Type B pancreatic cell (in vitro differentiated cells): ENCODE results near the gene RAPGEF6. TPM values are rescaled to one million over a fixed set of nuclear protein-coding genes. Genes with fewer than 3 reads are reported as not detected.

Source experiments
- DNase-seq: peaks from one replicate; pipeline ENCODE4 v3.0.0; 2021; ENCODE audit warnings: mixed read lengths; ENCODE audit not compliant: unreplicated experiment; ENCODE audit errors: extremely low spot score
- H3K27ac Mint-ChIP-seq: 2 replicates; pipeline ENCODE4 v1.8.0; 2021; ENCODE audit warnings: mild to moderate bottlenecking, mixed read lengths
- H3K27me3 Mint-ChIP-seq: 2 replicates; pipeline ENCODE4 v1.8.0; 2021; ENCODE audit warnings: mixed read lengths
- H3K36me3 Mint-ChIP-seq: 2 replicates; pipeline ENCODE4 v1.8.0; 2021; ENCODE audit warnings: mixed read lengths
- H3K4me1 Mint-ChIP-seq: one replicate; pipeline ENCODE4 v1.8.0; 2021; ENCODE audit warnings: mixed read lengths; ENCODE audit not compliant: unreplicated experiment
- H3K4me3 Mint-ChIP-seq: 2 replicates; pipeline ENCODE4 v1.8.0; 2021; ENCODE audit warnings: mild to moderate bottlenecking, mixed read lengths
- H3K9me3 Mint-ChIP-seq: 2 replicates; pipeline ENCODE4 v1.8.0; 2021; ENCODE audit warnings: mixed read lengths
- total RNA-seq: library from RNA; stranded (reverse); gene quantifications from 2 replicates; pipeline ENCODE4 v1.2.1, GENCODE V29; 2021; ENCODE audit warnings: low replicate concordance
- TF ChIP-seq, protein P1 (sequence below): fragments of 200-600 bp; sonication (generic); conservative IDR thresholded peaks from 2 replicates; pipeline ENCODE4 v1.5.0; 2021; ENCODE audit warnings: antibody characterized with exemption, mild to moderate bottlenecking

RAPGEF6 gene
- total RNA-seq, 1 donor from 2014 or later = 23.4 TPM

DNA sequence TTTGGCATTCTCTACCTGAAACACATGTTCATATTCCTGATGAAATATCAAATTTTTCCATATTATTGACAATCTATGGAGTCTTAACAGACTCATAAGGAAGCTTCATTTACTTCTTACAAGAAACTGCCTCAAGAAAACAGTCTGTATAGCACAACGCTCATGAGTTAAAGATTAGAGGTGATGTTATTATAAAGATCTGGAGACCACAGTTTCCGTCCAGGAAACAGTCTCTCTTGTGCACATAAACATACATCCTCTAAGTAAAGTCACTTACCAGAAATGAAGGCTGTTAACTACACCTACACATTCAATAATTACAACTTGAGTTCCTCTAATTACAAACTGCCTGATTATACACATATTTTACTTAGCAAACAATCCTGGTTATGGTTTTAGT is 86.9 kb downstream of the RAPGEF6 start:
- no peaks in the 10 kb centered on the region for H3K4me1 Mint-ChIP-seq

DNA sequence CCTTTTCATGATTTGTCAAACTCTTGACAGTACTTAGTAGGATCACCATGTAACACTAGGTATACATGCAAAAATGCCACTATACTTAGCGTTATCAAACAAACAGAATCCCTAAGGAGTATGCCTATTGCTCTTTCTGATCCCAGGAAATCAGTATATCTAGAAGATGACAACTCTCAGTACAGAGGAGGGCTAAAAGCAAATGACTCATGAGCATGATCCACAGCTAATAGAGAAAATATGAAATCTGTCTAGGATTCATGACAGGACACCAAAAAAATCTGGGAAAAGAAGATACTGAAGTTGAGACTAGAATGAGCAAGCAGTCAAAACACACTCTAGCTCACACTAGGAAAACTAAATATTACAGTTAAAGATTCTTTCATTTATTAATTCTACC is 89.2 kb downstream of the RAPGEF6 start:
- H3K4me3 Mint-ChIP-seq = no peak overlapping the region

More for the DNA sequence above, 86.9 kb downstream of the RAPGEF6 start:
- H3K36me3 Mint-ChIP-seq = peaks cover 11% of the 10 kb centered on the region
- TF ChIP-seq, protein P1, sequence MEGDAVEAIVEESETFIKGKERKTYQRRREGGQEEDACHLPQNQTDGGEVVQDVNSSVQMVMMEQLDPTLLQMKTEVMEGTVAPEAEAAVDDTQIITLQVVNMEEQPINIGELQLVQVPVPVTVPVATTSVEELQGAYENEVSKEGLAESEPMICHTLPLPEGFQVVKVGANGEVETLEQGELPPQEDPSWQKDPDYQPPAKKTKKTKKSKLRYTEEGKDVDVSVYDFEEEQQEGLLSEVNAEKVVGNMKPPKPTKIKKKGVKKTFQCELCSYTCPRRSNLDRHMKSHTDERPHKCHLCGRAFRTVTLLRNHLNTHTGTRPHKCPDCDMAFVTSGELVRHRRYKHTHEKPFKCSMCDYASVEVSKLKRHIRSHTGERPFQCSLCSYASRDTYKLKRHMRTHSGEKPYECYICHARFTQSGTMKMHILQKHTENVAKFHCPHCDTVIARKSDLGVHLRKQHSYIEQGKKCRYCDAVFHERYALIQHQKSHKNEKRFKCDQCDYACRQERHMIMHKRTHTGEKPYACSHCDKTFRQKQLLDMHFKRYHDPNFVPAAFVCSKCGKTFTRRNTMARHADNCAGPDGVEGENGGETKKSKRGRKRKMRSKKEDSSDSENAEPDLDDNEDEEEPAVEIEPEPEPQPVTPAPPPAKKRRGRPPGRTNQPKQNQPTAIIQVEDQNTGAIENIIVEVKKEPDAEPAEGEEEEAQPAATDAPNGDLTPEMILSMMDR = no peak
- no peak overlapping the region for H3K27ac Mint-ChIP-seq
- no peaks in the 10 kb centered on the region for H3K27me3 Mint-ChIP-seq
- DNase-seq = no peak
- H3K9me3 Mint-ChIP-seq = no peaks in the 10 kb centered on the region
- no peak overlapping the region for H3K4me3 Mint-ChIP-seq

DNA sequence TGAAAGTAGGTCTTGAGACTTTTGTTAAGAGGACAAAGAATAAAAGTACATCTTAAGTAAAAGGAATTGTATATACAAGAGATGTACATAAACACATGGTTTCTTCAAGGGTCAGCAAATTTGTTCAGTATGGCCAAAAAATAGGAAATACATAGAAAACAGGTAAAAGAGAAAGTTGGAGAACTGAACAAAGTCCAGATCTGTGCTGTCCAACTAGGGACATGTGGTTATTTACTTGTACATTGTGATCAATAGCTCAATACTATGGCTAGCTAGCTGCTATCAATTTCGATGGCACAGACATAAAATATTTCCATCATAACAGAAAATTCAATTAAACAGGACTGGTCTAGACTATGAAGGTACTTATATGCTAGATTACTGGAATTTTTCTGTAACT is 92.3 kb downstream of the RAPGEF6 start:
- Mint-ChIP-seq H3K4me1 (peaks cover 10% of the 10 kb centered on the region), H3K4me3 (no peak overlapping the region), H3K9me3 (no peaks in the 10 kb centered on the region), H3K27me3 (no peaks in the 10 kb centered on the region), H3K27ac (no peak overlapping the region), H3K36me3 (peaks cover 12% of the 10 kb centered on the region)
- no peak for DNase-seq
- TF ChIP-seq, protein P1 = no peak

More for the DNA sequence above, 89.2 kb downstream of the RAPGEF6 start:
- Mint-ChIP-seq H3K36me3 (peaks cover 12% of the 10 kb centered on the region), H3K27me3 (no peaks in the 10 kb centered on the region), H3K27ac (no peak overlapping the region), H3K4me1 (no peaks in the 10 kb centered on the region), H3K9me3 (no peaks in the 10 kb centered on the region)
- DNase-seq = no peak
- TF ChIP-seq, protein P1 = no peak

DNA sequence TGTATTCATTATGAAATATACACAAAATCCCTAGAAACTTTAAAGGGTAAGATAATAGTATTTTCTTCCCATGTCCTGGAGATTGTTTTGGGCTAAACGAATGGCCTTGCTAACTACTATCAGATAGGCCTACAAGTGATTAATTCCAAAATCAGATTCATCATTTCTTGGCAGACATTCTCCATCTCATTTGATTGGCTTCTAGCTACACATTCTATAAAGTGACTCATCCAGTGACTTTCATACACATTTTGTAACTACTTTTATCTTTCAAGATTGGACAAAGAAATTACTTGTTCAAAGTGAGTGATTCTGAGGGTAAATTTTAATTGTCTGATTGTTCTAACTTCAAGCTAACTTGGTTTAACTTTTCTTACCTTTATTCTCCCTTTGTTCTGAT is 93.3 kb downstream of the RAPGEF6 start:
- no peak overlapping the region for H3K4me3 Mint-ChIP-seq
- H3K27ac Mint-ChIP-seq = no peak overlapping the region
- H3K9me3 Mint-ChIP-seq = no peaks in the 10 kb centered on the region
- TF ChIP-seq, protein P1 = no peak
- H3K27me3 Mint-ChIP-seq = no peaks in the 10 kb centered on the region
- no peak for DNase-seq
- H3K36me3 Mint-ChIP-seq = peaks cover 12% of the 10 kb centered on the region
- peaks cover 10% of the 10 kb centered on the region for H3K4me1 Mint-ChIP-seq

DNA sequence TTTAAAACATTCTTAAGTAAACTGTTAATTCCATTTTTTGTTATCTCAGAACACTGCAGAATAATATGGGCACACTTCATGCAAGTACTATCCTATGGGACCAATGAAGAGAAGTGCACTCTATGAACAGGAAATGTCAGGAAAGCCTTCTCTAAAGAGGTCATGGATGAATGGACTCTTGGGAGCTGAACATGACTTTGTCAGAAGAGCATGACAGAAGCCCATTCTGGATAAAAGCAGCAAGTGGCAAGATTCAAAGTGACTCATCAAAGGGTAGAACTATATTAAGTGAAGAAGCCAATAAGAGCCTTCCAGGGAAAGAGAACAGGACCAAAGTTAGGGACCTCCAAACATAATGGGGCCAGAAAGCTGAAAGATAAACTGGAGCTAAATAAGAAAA is 94.0 kb downstream of the RAPGEF6 start:
- DNase-seq = no peak
- no peak overlapping the region for H3K4me3 Mint-ChIP-seq
- TF ChIP-seq, protein P1 = no peak
- H3K27me3 Mint-ChIP-seq = no peaks in the 10 kb centered on the region
- peaks cover 15% of the 10 kb centered on the region for H3K4me1 Mint-ChIP-seq
- no peak overlapping the region for H3K27ac Mint-ChIP-seq
- H3K36me3 Mint-ChIP-seq = peaks cover 12% of the 10 kb centered on the region
- H3K9me3 Mint-ChIP-seq = no peaks in the 10 kb centered on the region

DNA sequence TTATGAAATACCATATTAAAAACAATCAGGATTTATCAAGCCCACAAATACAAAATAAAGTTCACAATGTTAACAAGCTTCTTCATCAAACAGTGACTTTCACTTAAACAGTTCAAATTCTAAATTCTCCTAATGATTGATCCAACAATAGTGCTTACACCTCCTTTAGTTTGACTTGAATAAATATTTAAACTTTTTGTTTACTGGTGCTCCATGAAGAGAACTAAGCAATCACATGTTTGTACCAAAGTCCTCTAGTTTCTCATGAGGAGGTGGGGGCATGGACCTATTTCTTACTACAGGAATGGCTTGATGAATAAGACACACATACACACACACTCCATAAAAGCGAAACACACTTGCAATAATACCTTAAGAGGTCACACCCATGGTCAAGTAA is 95.8 kb downstream of the RAPGEF6 start:
- TF ChIP-seq, protein P1 = no peak

More for the DNA sequence above, 95.8 kb downstream of the RAPGEF6 start:
- H3K36me3 Mint-ChIP-seq = peaks cover 7% of the 10 kb centered on the region
- no peaks in the 10 kb centered on the region for H3K27me3 Mint-ChIP-seq
- DNase-seq = no peak
- H3K4me1 Mint-ChIP-seq = peaks cover 22% of the 10 kb centered on the region
- H3K9me3 Mint-ChIP-seq = no peaks in the 10 kb centered on the region
- no peak overlapping the region for H3K4me3 Mint-ChIP-seq
- no peak overlapping the region for H3K27ac Mint-ChIP-seq
